SK-N-SH (cell line): ENCODE measurements around the gene WARS2. TPM values are rescaled to one million over a fixed set of nuclear protein-coding genes. Genes with fewer than 3 reads are reported as not detected.

Experiments
- CTCF ChIA-PET: fragments of 300-600, 350-600 bp; formaldehyde crosslinking; extraction: SDS; loops from one replicate; lab custom pipeline; 2021; lab: Yijun Ruan, JAX
- POLR2A ChIA-PET: fragments of 350-600 bp; sonication (Branson Sonifier 250); formaldehyde crosslinking; extraction: SDS; loops from one replicate; lab custom pipeline; 2020; ENCODE audit warnings: antibody characterized with exemption, inconsistent platforms; lab: Yijun Ruan, JAX
- DNase-seq: peaks from one replicate; pipeline ENCODE4 v3.0.0; 2012
- H2AFZ ChIP-seq: fragments of 200-600 bp; sonication (generic); 2 replicates; pipeline ENCODE4 v1.8.1; 2016; ENCODE audit warnings: antibody characterized with exemption, mild to moderate bottlenecking, low read depth
- H3F3A ChIP-seq: fragments of 200-600 bp; sonication (generic); replicated peaks from 2 replicates; pipeline ENCODE3; 2016; ENCODE audit warnings: antibody characterized with exemption, mild to moderate bottlenecking; ENCODE audit not compliant: insufficient read depth
- H3K27ac ChIP-seq, 2 experiments: fragments of 200-500 bp in 1 of 2; fragments of 200-600 bp in 1 of 2; sonication (Bioruptor generic) in 1 of 2; sonication (generic), shearing (Covaris generic) in 1 of 2; 2 replicates each; pipeline versions ENCODE4 v1.5.1 to v1.6.1; 2014 to 2016; ENCODE audit warnings: low read depth in 2 of 2, inconsistent platforms in 1 of 2, low read length in 1 of 2, mild to moderate bottlenecking in 1 of 2, mixed read lengths in 1 of 2
- H3K27me3 ChIP-seq: fragments of 200-600 bp; sonication (generic), shearing (Covaris generic); 2 replicates; pipeline ENCODE4 v1.6.1; 2016; ENCODE audit warnings: mixed run types; ENCODE audit not compliant: insufficient read depth
- H3K36me3 ChIP-seq, 2 experiments: fragments of 200-500 bp in 1 of 2; fragments of 200-600 bp in 1 of 2; sonication (Bioruptor generic) in 1 of 2; sonication (generic) in 1 of 2; replicated peaks in 1 of 2; 2 replicates each; pipeline versions ENCODE3 to v1.5.1; 2014 to 2016; ENCODE audit warnings: low read length in 1 of 2, mild to moderate bottlenecking in 1 of 2; ENCODE audit not compliant: insufficient read depth in 2 of 2, control insufficient read depth in 1 of 2
- H3K4me1 ChIP-seq, 2 experiments: fragments of 200-500 bp in 1 of 2; fragments of 200-600 bp in 1 of 2; sonication (Bioruptor generic) in 1 of 2; sonication (generic), shearing (Covaris generic) in 1 of 2; 2 replicates each; pipeline versions ENCODE4 v1.5.1 to v1.6.1; 2014 to 2016; ENCODE audit warnings: low read depth in 1 of 2, low read length in 1 of 2, mixed run types in 1 of 2; ENCODE audit not compliant: insufficient read depth in 2 of 2, control insufficient read depth in 1 of 2
- H3K4me2 ChIP-seq: fragments of 200-600 bp; sonication (generic), shearing (Covaris generic); 2 replicates; pipeline ENCODE4 v1.6.1; 2017; ENCODE audit warnings: mixed run types
- H3K4me3 ChIP-seq, 2 experiments: fragments of 200-500 bp in 1 of 2; fragments of 200-600 bp in 1 of 2; sonication (Bioruptor generic) in 1 of 2; sonication (generic), shearing (Covaris generic) in 1 of 2; 2 replicates each; pipeline versions ENCODE4 v1.5.1 to v1.8.1; 2014 to 2016; ENCODE audit warnings: low read depth in 2 of 2, inconsistent platforms in 1 of 2, low read length in 1 of 2, mild to moderate bottlenecking in 1 of 2, mixed read lengths in 1 of 2, moderate library complexity in 1 of 2
- H3K79me2 ChIP-seq: fragments of 200-600 bp; sonication (generic); 2 replicates; pipeline ENCODE4 v1.8.1; 2017; ENCODE audit warnings: mild to moderate bottlenecking; ENCODE audit not compliant: insufficient read depth
- H3K9ac ChIP-seq: fragments of 200-600 bp; sonication (generic); 2 replicates; pipeline ENCODE4 v1.6.1; 2017; ENCODE audit warnings: mixed run types
- H3K9me2 ChIP-seq: fragments of 200-600 bp; sonication (generic); 2 replicates; pipeline ENCODE4 v1.6.1; 2017; ENCODE audit warnings: mixed run types
- H3K9me3 ChIP-seq: fragments of 200-600 bp; sonication (generic); 2 replicates; pipeline ENCODE4 v1.6.1; 2017; ENCODE audit warnings: mixed run types, mild to moderate bottlenecking, moderate library complexity
- H4K20me1 ChIP-seq: fragments of 200-600 bp; sonication (generic); 2 replicates; pipeline ENCODE4 v1.6.1; 2017; ENCODE audit warnings: mild to moderate bottlenecking, mixed run types; ENCODE audit not compliant: insufficient read depth
- CHD2 ChIP-seq: fragments of 150-350 bp; IDR thresholded peaks from 2 replicates; pipeline ENCODE4 v1.6.1; 2018; ENCODE audit warnings: low read length; ENCODE audit not compliant: partially characterized antibody
- EP300 ChIP-seq, 2 experiments: IDR thresholded peaks; 2 replicates each; pipeline versions ENCODE4 v1.4.0 to v1.6.1; 2012; ENCODE audit warnings: borderline replicate concordance in 1 of 2, low read depth in 1 of 2, low read length in 1 of 2
- POLR2AphosphoS5 ChIP-seq: IDR thresholded peaks from 2 replicates; pipeline ENCODE4 v1.6.1; 2012; ENCODE audit warnings: low read depth, low read length
- YY1 ChIP-seq: IDR thresholded peaks from 2 replicates; pipeline ENCODE4 v1.4.0; 2012; ENCODE audit warnings: low read depth, mild to moderate bottlenecking
- whole genome bisulfite sequencing: methylation state at CpG from one replicate; pipeline ENCODE4 v1.1.6; 2017; ENCODE audit warnings: low lambda C conversion rate; 5-methylcytosine and 5-hydroxymethylcytosine counted together
- polyA plus RNA-seq, 3 experiments: library from polyadenylated mRNA; depleted of rRNA; stranded (reverse); fragments of >200 nt; gene quantifications; 2 replicates each; pipeline ENCODE4 v1.2.3, GENCODE V29; 2012
- TF ChIP-seq, protein P1 (sequence below): IDR thresholded peaks from 2 replicates; pipeline ENCODE4 v1.4.0; 2012; ENCODE audit warnings: low read depth, borderline replicate concordance
- TF ChIP-seq, protein P2 (sequence below): IDR thresholded peaks from 2 replicates; pipeline ENCODE4 v1.6.1; 2012; ENCODE audit warnings: mild to moderate bottlenecking, low read depth, low read length, moderate library complexity

The WARS2 gene
- polyA plus RNA-seq, 1 of the 3 experiments (the other 2 are of a cell fraction) = 4.8 TPM

- ChIA-PET CTCF (no interaction called here), POLR2A (no interaction called here)
- Histone ChIP-seq H3K4me3 (no peak overlapping the region), H3K79me2 (no peaks in the 10 kb centered on the region), H4K20me1 (no peaks in the 10 kb centered on the region), H3K9me2 (no peaks in the 10 kb centered on the region), H3K27me3 (no peaks in the 10 kb centered on the region), H3F3A (no peaks in the 10 kb centered on the region), H3K27ac (no peak overlapping the region), H3K9ac (no peak overlapping the region), H3K4me1 (no peaks in the 10 kb centered on the region)
- DNase-seq = no peak
- WGBS = 96% methylated on average over 34 of the region's 34 CpGs
- TF ChIP-seq, protein P1, sequence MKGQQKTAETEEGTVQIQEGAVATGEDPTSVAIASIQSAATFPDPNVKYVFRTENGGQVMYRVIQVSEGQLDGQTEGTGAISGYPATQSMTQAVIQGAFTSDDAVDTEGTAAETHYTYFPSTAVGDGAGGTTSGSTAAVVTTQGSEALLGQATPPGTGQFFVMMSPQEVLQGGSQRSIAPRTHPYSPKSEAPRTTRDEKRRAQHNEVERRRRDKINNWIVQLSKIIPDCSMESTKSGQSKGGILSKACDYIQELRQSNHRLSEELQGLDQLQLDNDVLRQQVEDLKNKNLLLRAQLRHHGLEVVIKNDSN = no peak
- TF ChIP-seq, all 33 proteins: peak for 0
- Histone ChIP-seq H2AFZ (no peak overlapping the region), H3K4me2 (no peak overlapping the region), H3K9me3 (no peaks in the 10 kb centered on the region), H3K36me3 (no peaks in the 10 kb centered on the region)
Measured at GRCh38 chr1:119048624-119049404, 91.6 kb downstream of the WARS2 start.

- Histone ChIP-seq H3K9ac (no peak overlapping the region), H3K27me3 (no peaks in the 10 kb centered on the region), H4K20me1 (no peaks in the 10 kb centered on the region), H2AFZ (no peak overlapping the region), H3K4me1 (no peaks in the 10 kb centered on the region), H3K4me3 (no peak overlapping the region), H3K79me2 (no peaks in the 10 kb centered on the region), H3K9me3 (no peaks in the 10 kb centered on the region), H3K9me2 (no peaks in the 10 kb centered on the region), H3F3A (no peaks in the 10 kb centered on the region), H3K27ac (no peak overlapping the region), H3K36me3 (no peaks in the 10 kb centered on the region), H3K4me2 (no peak overlapping the region)
- WGBS = 93% methylated on average over 5 of the region's 5 CpGs
- no peak for DNase-seq
- TF ChIP-seq CHD2 (no peak), EP300 (IDR thresholded peaks at IDR 0.05; ENCODE audit: borderline replicate concordance in 1 of 2, low read depth in 1 of 2, low read length in 1 of 2) (no peak), POLR2AphosphoS5 (no peak), YY1 (no peak)
- TF ChIP-seq, protein P2, sequence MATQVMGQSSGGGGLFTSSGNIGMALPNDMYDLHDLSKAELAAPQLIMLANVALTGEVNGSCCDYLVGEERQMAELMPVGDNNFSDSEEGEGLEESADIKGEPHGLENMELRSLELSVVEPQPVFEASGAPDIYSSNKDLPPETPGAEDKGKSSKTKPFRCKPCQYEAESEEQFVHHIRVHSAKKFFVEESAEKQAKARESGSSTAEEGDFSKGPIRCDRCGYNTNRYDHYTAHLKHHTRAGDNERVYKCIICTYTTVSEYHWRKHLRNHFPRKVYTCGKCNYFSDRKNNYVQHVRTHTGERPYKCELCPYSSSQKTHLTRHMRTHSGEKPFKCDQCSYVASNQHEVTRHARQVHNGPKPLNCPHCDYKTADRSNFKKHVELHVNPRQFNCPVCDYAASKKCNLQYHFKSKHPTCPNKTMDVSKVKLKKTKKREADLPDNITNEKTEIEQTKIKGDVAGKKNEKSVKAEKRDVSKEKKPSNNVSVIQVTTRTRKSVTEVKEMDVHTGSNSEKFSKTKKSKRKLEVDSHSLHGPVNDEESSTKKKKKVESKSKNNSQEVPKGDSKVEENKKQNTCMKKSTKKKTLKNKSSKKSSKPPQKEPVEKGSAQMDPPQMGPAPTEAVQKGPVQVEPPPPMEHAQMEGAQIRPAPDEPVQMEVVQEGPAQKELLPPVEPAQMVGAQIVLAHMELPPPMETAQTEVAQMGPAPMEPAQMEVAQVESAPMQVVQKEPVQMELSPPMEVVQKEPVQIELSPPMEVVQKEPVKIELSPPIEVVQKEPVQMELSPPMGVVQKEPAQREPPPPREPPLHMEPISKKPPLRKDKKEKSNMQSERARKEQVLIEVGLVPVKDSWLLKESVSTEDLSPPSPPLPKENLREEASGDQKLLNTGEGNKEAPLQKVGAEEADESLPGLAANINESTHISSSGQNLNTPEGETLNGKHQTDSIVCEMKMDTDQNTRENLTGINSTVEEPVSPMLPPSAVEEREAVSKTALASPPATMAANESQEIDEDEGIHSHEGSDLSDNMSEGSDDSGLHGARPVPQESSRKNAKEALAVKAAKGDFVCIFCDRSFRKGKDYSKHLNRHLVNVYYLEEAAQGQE = no peak
- POLR2A ChIA-PET = no interaction called here
- CTCF ChIA-PET = no interaction called here
Measured at GRCh38 chr1:119046785-119047438, 93.5 kb downstream of the WARS2 start.
